Brain microvascular endothelial cell (primary cell): ENCODE measurements around the gene PFKL.

Experiments used
- DNase-seq: peaks from one replicate; pipeline ENCODE4 v3.0.0-alpha.2; 2020
- H3K27ac ChIP-seq: fragments of 250-450 bp; sonication (Bioruptor Pico); 2 replicates; pipeline ENCODE4 v1.5.1; 2020; ENCODE audit warnings: mild to moderate bottlenecking, moderate library complexity
- H3K27me3 ChIP-seq: fragments of 250-450 bp; sonication (Bioruptor Pico); replicated peaks from 2 replicates; pipeline ENCODE4 v1.5.1; 2020; ENCODE audit warnings: mild to moderate bottlenecking
- H3K36me3 ChIP-seq: fragments of 250-450 bp; sonication (Bioruptor Pico); replicated peaks from 2 replicates; pipeline ENCODE4 v1.5.1; 2020; ENCODE audit warnings: mild to moderate bottlenecking
- H3K4me3 ChIP-seq: 2 replicates; pipeline ENCODE4 v1.5.1; 2011; ENCODE audit warnings: low read depth, mild to moderate bottlenecking, control low read depth, low read length, moderate library complexity
- in situ Hi-C: cut with HindIII; loops from 2 replicates; pipeline ENCODE4 v1.10.0; 2017; ENCODE audit warnings: low sequenced_read_pairs, low pct_ligation_motif_present
- TF ChIP-seq, protein P1 (sequence below): IDR thresholded peaks from 2 replicates; pipeline ENCODE4 v1.5.1; 2011; ENCODE audit warnings: low read depth, mild to moderate bottlenecking, moderate library complexity, low read length, control low read depth, inconsistent platforms; ENCODE audit errors: missing control alignments

Gene PFKL

DNA sequence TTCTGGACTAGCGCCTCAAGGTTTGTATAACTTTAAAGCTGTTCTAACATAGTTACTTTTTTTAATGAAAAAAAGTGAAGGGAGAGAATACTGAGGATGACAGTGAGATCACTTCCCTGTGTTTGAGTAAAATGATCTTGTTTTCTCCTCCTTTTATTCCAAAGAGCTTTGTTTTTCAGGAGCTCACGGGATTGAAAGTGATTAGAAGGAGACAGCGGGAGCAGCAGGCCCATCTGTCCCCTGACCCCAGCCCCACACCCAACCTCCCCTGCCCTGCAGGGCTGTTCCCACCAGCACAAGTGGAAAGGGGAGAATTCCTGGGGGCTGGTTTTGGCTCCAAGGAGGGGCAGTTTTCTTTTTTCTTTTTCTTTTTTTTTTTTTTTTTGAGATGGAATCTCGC, 36.1 kb upstream of the PFKL start:
- no peak for DNase-seq
- in situ Hi-C loops: no loop called here
- TF ChIP-seq, protein P1, sequence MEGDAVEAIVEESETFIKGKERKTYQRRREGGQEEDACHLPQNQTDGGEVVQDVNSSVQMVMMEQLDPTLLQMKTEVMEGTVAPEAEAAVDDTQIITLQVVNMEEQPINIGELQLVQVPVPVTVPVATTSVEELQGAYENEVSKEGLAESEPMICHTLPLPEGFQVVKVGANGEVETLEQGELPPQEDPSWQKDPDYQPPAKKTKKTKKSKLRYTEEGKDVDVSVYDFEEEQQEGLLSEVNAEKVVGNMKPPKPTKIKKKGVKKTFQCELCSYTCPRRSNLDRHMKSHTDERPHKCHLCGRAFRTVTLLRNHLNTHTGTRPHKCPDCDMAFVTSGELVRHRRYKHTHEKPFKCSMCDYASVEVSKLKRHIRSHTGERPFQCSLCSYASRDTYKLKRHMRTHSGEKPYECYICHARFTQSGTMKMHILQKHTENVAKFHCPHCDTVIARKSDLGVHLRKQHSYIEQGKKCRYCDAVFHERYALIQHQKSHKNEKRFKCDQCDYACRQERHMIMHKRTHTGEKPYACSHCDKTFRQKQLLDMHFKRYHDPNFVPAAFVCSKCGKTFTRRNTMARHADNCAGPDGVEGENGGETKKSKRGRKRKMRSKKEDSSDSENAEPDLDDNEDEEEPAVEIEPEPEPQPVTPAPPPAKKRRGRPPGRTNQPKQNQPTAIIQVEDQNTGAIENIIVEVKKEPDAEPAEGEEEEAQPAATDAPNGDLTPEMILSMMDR: no peak
- Histone ChIP-seq H3K4me3 (no peak overlapping the region), H3K27me3 (no peaks in the 10 kb centered on the region), H3K27ac (no peak overlapping the region), H3K36me3 (no peaks in the 10 kb centered on the region)

DNA sequence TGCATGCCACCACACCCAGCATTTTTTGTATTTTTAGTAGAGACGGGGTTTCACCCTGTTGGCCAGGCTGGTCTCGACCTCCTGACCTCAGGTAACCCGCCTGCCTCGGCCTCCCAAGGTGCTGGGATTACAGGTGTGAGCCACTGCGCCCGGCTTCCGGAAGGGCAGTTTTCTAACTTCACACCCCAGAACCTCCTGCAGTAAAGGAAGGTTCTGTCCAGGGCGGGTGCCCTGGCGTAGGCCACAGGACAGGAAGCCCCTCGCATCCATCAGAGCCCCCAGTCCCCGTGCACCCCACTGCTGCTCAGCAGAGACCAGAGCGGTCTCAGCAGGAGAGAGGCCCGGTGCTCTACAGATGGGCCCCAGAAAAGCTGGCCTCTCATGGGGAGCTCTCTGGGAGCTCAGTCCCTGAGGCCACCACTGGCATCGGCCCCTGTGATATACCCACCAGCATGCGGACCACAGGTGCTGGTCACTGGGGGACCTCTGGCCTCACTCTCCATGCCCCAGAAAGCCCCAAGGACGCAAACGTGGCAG, 34.1 kb upstream of the PFKL start:
- TF ChIP-seq, protein P1: no peak
- no peak for DNase-seq
- H3K36me3 ChIP-seq: no peaks in the 10 kb centered on the region
- in situ Hi-C loops: no loop called here
- no peaks in the 10 kb centered on the region for H3K27me3 ChIP-seq
- no peak overlapping the region for H3K4me3 ChIP-seq
- H3K27ac ChIP-seq: no peak overlapping the region

DNA sequence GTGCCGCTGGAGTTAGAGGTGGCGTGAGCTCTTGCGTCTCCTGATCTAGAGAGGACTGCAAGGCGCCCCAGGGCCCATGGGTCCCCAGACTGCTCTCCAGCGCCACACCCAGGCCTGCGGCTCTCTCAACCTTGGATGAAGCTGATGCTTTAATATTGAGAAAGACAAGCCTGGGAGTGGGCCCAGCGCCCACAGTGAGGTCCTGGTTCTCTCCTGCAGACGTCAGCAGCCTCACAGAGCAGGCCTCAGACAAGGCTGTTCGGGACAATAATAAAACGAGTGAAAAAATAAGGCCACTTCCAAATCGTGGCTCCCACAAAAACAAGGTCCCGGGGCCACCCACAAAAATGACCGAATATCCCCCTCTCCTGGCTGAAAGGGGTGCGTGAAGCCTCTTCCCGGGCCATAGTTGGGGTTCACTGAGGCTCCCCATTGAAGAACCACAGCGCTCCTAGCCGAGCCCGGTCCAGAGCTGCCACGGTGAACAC, 32.2 kb upstream of the PFKL start:
- Histone ChIP-seq H3K27me3 (no peaks in the 10 kb centered on the region), H3K36me3 (no peaks in the 10 kb centered on the region), H3K4me3 (no peak overlapping the region), H3K27ac (no peak overlapping the region)
- in situ Hi-C loops: no loop called here
- TF ChIP-seq, protein P1: no peak
- no peak for DNase-seq

DNA sequence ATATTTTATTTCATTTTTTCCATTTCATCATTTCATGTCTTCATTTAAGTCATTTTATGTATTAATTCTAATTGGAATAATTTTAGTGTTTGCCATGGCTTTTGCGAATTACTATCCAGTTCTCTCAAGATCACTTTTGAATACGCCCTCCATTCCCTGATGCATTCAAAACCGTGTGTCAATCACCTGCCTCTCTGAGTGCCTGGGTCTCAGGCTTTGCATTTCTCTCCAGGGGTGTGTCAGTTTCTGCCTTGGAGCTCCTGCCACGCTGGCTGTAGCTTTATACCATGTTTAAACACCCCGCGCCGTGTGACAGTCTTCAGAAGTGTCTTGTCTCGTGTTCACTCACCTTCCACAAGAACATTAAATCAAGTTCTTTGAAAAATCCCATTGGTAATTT, 30.8 kb upstream of the PFKL start:
- Histone ChIP-seq H3K27me3 (no peaks in the 10 kb centered on the region), H3K27ac (no peak overlapping the region), H3K4me3 (no peak overlapping the region), H3K36me3 (no peaks in the 10 kb centered on the region)
- TF ChIP-seq, protein P1: no peak
- in situ Hi-C loops: no loop called here
- no peak for DNase-seq

DNA sequence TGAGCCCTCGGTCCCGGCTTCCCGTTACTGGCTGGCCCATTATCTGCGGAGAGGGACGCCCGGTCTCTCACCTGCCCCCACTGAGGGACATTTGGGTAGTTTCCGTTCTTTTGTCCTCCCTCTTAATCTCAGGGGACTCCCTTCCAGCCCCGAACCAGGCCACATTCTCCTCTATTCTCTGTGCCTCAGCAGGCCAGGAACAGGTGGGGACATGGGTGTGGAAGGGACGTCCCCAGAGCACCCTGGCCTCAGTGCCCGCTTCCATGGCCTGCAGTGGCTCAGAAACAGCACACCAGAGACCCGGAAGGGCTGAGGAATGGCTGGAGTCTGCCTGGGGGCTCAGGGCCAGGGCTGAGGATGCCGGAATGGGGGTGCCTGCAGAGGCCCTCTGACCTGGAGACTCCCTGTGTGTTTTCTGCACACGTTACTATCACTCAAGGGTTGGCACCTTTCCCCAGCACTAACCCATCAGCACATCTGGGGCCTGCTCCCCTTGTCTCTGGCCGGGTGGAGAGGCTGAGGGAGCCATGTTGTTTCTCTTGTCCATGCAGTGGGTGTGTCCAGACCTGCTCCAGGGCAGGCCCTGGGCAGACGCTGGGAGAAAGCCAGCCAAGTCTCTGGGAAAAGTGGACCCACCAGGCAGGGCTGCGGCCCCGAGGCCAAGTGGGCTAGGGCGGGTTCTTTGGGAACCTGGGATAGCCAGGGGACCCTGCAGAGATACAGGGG, 28.1 kb upstream of the PFKL start:
- in situ Hi-C loops: no loop called here
- no peak overlapping the region for H3K4me3 ChIP-seq
- no peak overlapping the region for H3K27ac ChIP-seq
- H3K27me3 ChIP-seq: no peaks in the 10 kb centered on the region
- DNase-seq: no peak
- no peaks in the 10 kb centered on the region for H3K36me3 ChIP-seq
- TF ChIP-seq, protein P1: no peak
